Testis (tissue), 2 donors: ENCODE results near the gene FSTL5.

Experiments
- CTCF ChIP-seq, 3 experiments: fragments of 450-650 bp in 2 of 3; fragments of 200-600 bp in 1 of 3; sonication (generic) in 1 of 3; IDR thresholded peaks; one replicate each; pipeline ENCODE4 v1.5.1; 2016 to 2019; ENCODE audit warnings: antibody characterized with exemption in 3 of 3, mild to moderate bottlenecking in 2 of 3, moderate library complexity in 1 of 3
- POLR2A ChIP-seq: fragments of 450-650 bp; IDR thresholded peaks from one replicate; pipeline ENCODE4 v1.6.1; 2017; ENCODE audit warnings: antibody characterized with exemption, mild to moderate bottlenecking, moderate library complexity

GRCh38 chr4:162162672-162163071 lies 1.1 kb downstream of the FSTL5 start:
- TF ChIP-seq CTCF (IDR thresholded peaks at IDR 0.05) (no peak), POLR2A (no peak)
